Endothelial cell of hepatic sinusoid (primary cell): ENCODE results near the gene CD46.

ENCODE experiments used
- in situ Hi-C: cut with HindIII; loops from 2 replicates; pipeline ENCODE4 v1.10.0; 2017; ENCODE audit warnings: low sequenced_read_pairs

CD46 gene

GRCh38 chr1:207812778-207813511 lies 61.1 kb downstream of the CD46 start:
- in situ Hi-C loops, result no loop called here

- in situ Hi-C loops, result no loop called here
Observed at GRCh38 chr1:207813512-207813881, 61.6 kb downstream of the CD46 start.

GRCh38 chr1:207813946-207814345 lies 62.1 kb downstream of the CD46 start:
- in situ Hi-C loops, result no loop called here

GRCh38 chr1:207814469-207814868 lies 62.6 kb downstream of the CD46 start:
- in situ Hi-C loops, result no loop called here

- in situ Hi-C loops, result no loop called here
Observed at GRCh38 chr1:207815466-207815865, 63.6 kb downstream of the CD46 start.

- in situ Hi-C loops, result no loop called here
Observed at GRCh38 chr1:207815913-207816291, 64.0 kb downstream of the CD46 start.

- in situ Hi-C loops, result no loop called here
Observed at GRCh38 chr1:207817166-207817565, 65.3 kb downstream of the CD46 start.

GRCh38 chr1:207817778-207818751 lies 66.2 kb downstream of the CD46 start:
- in situ Hi-C loops, result no loop called here

GRCh38 chr1:207818971-207819451 lies 67.2 kb downstream of the CD46 start:
- in situ Hi-C loops, result no loop called here

- in situ Hi-C loops, result no loop called here
Observed at GRCh38 chr1:207820568-207821463, 69.0 kb downstream of the CD46 start.

GRCh38 chr1:207821464-207822045 lies 69.7 kb downstream of the CD46 start:
- in situ Hi-C loops, result no loop called here

GRCh38 chr1:207822124-207822601 lies 70.3 kb downstream of the CD46 start:
- in situ Hi-C loops, result no loop called here

- in situ Hi-C loops, result no loop called here
Observed at GRCh38 chr1:207822602-207823451, 71.0 kb downstream of the CD46 start.

- in situ Hi-C loops, result no loop called here
Observed at GRCh38 chr1:207823531-207823879, 71.7 kb downstream of the CD46 start.

GRCh38 chr1:207823880-207824566 lies 72.2 kb downstream of the CD46 start:
- in situ Hi-C loops, result no loop called here

- in situ Hi-C loops, result no loop called here
Observed at GRCh38 chr1:207824691-207825408, 73.0 kb downstream of the CD46 start.

- in situ Hi-C loops, result no loop called here
Observed at GRCh38 chr1:207825409-207825695, 73.5 kb downstream of the CD46 start.

GRCh38 chr1:207825719-207826556 lies 74.1 kb downstream of the CD46 start:
- in situ Hi-C loops, result no loop called here
